GM12873 (cell line): Measurements from ENCODE around the gene GPRC5A.

Experiments
- TF ChIP-seq, protein P1 (sequence below): IDR thresholded peaks from 2 replicates; pipeline ENCODE4 v1.5.1; 2012; ENCODE audit warnings: low read depth, mild to moderate bottlenecking, moderate library complexity, low read length, control low read depth; ENCODE audit not compliant: insufficient read depth; ENCODE audit errors: missing control alignments

GPRC5A gene

DNA sequence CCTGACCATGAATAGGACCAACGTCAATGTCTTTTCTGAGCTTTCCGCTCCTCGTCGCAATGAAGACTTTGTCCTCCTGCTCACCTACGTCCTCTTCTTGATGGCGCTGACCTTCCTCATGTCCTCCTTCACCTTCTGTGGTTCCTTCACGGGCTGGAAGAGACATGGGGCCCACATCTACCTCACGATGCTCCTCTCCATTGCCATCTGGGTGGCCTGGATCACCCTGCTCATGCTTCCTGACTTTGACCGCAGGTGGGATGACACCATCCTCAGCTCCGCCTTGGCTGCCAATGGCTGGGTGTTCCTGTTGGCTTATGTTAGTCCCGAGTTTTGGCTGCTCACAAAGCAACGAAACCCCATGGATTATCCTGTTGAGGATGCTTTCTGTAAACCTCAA lies 17.3 kb downstream of the GPRC5A start:
- TF ChIP-seq, protein P1, sequence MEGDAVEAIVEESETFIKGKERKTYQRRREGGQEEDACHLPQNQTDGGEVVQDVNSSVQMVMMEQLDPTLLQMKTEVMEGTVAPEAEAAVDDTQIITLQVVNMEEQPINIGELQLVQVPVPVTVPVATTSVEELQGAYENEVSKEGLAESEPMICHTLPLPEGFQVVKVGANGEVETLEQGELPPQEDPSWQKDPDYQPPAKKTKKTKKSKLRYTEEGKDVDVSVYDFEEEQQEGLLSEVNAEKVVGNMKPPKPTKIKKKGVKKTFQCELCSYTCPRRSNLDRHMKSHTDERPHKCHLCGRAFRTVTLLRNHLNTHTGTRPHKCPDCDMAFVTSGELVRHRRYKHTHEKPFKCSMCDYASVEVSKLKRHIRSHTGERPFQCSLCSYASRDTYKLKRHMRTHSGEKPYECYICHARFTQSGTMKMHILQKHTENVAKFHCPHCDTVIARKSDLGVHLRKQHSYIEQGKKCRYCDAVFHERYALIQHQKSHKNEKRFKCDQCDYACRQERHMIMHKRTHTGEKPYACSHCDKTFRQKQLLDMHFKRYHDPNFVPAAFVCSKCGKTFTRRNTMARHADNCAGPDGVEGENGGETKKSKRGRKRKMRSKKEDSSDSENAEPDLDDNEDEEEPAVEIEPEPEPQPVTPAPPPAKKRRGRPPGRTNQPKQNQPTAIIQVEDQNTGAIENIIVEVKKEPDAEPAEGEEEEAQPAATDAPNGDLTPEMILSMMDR = no peak

DNA sequence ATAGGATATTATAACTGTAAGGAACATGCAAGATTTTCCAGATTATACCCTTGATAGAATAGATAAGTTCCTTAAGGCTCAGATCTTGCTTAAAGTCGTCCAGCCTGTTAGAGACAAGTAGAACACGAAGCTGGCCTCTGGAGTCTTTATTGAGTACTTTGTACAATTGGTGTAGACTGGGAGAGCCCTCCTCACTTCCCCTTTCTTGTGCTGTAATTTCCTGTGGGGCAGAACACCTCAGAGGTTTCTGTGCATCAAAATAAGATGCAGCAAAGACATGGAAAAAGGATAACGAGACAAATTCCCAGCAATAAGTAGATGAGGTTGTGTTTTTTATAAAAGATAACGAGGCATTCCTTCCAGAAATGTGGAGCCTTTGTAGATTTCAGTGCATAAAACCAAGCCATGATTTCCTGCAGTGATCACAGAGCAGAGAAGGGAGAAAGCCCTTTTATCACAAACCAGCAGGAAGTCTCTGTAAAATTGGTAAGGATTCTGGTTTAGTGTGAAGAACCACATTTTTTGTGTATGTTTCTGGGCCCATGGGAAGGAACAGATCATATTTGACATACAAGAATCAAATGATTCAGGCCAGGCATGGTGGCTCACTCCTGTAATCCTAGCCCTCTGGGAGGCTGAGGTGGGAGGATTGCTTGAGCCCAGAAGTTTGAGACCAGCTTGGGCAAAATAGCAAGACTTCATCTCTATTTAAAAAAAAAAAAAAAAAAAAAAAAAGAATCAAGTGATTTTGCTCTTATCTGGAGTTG lies 18.0 kb downstream of the GPRC5A start:
- TF ChIP-seq, protein P1 = no peak

DNA sequence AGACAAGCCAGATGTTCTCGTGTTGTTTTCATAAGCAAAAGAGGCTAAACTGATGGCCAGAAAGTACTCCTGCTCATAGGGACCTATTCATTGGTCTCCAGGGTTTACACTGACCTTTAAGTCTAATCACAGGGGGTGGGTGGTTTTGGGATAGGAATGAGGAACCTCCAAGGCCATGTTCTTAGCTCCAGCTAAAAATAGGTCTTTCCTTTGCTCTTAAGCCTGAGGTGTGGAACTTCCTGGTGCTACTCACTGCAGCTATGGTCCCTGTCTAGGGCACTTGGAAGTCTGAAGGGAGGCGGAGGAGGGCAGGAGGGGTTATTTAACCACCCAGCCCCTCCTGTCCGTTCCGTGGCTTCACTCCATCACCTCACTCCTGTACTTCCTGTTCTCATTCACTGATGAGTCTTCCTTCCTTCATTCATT lies 18.6 kb downstream of the GPRC5A start:
- TF ChIP-seq, protein P1 = no peak

DNA sequence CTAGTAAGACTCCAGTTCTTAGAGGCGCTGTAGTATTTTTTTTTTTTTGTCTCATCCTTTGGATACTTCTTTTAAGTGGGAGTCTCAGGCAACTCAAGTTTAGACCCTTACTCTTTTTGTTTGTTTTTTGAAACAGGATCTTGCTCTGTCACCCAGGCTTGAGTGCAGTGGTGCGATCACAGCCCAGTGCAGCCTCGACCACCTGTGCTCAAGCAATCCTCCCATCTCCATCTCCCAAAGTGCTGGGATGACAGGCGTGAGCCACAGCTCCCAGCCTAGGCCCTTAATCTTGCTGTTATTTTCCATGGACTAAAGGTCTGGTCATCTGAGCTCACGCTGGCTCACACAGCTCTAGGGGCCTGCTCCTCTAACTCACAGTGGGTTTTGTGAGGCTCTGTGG lies 21.3 kb downstream of the GPRC5A start:
- TF ChIP-seq, protein P1 = no peak

DNA sequence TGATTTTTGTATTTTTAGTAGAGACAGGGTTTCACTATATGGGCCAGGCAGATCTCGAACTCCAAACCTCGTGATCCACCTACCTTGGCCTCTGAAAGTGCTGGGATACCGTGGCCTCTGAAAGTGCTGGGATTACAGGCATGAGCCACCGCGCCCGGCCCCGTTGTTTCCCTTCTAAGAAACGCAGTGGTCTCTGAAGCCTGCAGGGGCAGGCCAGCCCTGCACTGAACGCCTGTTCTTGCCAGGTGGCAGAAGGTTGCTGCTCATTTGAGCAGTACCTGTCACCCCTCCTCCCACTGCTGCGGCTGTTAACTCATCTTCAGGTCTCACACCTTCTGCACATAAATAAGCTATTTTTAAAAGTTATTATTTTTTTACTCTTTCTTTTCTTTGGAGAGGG lies 24.3 kb downstream of the GPRC5A start:
- TF ChIP-seq, protein P1 = no peak

DNA sequence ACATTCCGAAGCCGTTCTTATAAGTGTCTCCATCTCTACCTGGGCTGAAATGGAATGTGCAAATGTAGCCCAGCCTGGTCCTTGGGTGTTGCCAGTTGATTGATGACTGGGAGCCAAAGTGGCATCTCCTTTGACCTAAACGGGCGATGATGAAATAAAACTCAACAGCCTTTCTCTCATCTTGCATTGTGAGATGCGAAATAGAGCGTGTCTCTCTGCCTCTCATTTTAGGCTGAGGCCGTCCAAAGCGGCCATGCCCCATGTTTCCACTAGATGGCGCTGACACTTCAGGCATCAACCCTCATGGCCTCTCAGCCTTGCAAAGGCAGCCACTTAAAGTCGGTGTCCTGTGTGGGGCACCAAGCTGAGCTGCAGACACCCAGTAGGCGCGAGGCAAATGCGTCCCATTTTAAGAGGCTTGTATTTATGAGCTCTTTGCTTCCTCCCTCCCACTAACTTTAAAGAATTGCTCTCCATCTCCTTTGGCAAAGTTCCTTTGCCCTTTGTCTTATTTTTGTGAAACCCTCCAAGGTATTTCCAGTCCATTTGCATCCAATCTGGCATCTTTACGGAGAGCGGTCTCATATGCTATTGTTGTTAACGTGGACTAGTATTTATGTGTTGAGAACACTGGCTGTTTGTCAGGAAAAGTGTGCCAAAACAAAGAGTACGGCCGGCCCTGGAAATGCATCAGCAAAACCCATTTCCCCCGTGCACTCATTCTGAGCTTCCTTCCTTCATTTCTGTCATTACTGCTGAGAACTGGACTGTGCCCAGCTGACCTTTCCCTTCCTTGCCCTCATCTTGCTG lies 25.0 kb downstream of the GPRC5A start:
- TF ChIP-seq, protein P1 = peak; percentile 99

DNA sequence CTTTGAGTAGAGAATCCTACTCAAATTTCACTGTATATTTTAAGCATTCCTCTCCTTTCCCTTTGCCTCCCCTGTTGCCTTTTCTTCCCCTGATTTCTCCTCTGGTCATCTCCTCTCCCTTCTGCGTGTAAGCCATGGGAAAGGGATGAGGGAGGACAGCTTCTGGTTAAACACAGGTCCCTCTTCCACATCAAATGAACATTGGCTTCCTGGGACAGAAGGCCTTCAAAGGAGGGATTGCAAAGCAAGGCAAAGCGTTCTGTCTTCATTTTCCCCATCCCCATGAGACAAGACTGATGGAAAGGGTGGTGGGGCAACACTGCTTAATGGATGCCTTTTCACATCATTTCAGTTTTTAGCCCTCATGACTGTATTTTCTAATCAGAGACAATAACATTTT lies 26.2 kb downstream of the GPRC5A start:
- TF ChIP-seq, protein P1 = no peak
